ENCODE measurements around the gene SPIC. TPM values are rescaled to one million over a fixed set of nuclear protein-coding genes. Genes with fewer than 3 reads are reported as not detected.

SPIC gene
- polyA plus RNA-seq, 2 of the 4 experiments (the other 2 are of a cell fraction) = not detected

DNA sequence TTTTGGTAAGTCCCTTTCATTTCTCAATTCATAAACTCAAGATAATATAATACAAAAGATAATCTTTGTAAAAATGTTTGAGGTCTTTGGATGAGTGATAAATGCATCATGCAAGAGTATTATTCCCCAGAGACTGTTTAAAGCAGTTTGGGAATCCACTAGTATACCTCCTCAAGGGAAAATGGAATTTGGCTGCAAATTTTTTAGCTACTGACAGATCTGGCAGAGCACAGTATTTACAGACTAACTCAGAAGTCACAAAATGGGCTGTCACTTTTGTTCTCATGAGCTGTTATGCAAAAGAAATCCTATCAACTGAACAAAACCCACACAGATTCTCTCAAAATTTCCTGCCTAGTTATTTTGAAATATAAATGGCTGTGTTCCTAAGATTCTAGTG lies 9.9 kb downstream of the SPIC start:
- H3K4me3 ChIP-seq = no peak overlapping the region
- H3K27ac ChIP-seq = no peak overlapping the region
- no peak for DNase-seq (ENCODE audit: low read depth in 1 of 2, low spot score in 1 of 2)
- no peak for ATAC-seq
- H3K9me3 ChIP-seq = no peaks in the 10 kb centered on the region
- H3K4me1 ChIP-seq = no peaks in the 10 kb centered on the region
- ChIA-PET POLR2A (no interaction called here), CTCF (no interaction called here)
- TF ChIP-seq RFX5 (IDR thresholded peaks at IDR 0.05) (no peak), HEYL (CRISPR knock-in tag; IDR thresholded peaks at IDR 0.05) (no peak), ZNF302 (CRISPR knock-in tag; IDR thresholded peaks at IDR 0.05) (no peak), RNF2 (IDR thresholded peaks at IDR 0.05; ENCODE audit: borderline replicate concordance, low read depth) (no peak), FOSB (CRISPR knock-in tag; IDR thresholded peaks at IDR 0.05) (no peak), GATA3 (IDR thresholded peaks at IDR 0.05; ENCODE audit: borderline replicate concordance) (no peak), MAZ (IDR thresholded peaks at IDR 0.05; ENCODE audit: borderline replicate concordance, low read depth, low read length) (no peak), POLR2A (IDR thresholded peaks at IDR 0.05; ENCODE audit: low read length) (no peak), SREBF2 (IDR thresholded peaks at IDR 0.05) (no peak), CHD4 (IDR thresholded peaks at IDR 0.05; ENCODE audit: borderline replicate concordance) (no peak), CHD2 (IDR thresholded peaks at IDR 0.05; ENCODE audit: low read length, partially characterized antibody) (no peak), CBX8 (IDR thresholded peaks at IDR 0.05) (no peak), EHF (CRISPR knock-in tag; IDR thresholded peaks at IDR 0.05) (no peak), JUN (IDR thresholded peaks at IDR 0.05) (no peak), FOSL2 (IDR thresholded peaks at IDR 0.05) (no peak), FOSL2 (CRISPR knock-in tag; IDR thresholded peaks at IDR 0.05) (no peak), FOXS1 (CRISPR knock-in tag; IDR thresholded peaks at IDR 0.05) (no peak), RCOR1 (IDR thresholded peaks at IDR 0.05; ENCODE audit: low read depth, low read length) (no peak)
- TF ChIP-seq, protein P1, sequence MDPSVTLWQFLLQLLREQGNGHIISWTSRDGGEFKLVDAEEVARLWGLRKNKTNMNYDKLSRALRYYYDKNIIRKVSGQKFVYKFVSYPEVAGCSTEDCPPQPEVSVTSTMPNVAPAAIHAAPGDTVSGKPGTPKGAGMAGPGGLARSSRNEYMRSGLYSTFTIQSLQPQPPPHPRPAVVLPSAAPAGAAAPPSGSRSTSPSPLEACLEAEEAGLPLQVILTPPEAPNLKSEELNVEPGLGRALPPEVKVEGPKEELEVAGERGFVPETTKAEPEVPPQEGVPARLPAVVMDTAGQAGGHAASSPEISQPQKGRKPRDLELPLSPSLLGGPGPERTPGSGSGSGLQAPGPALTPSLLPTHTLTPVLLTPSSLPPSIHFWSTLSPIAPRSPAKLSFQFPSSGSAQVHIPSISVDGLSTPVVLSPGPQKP (IDR thresholded peaks at IDR 0.05; ENCODE audit: low read depth, low read length) = no peak
- TF ChIP-seq, protein P2, sequence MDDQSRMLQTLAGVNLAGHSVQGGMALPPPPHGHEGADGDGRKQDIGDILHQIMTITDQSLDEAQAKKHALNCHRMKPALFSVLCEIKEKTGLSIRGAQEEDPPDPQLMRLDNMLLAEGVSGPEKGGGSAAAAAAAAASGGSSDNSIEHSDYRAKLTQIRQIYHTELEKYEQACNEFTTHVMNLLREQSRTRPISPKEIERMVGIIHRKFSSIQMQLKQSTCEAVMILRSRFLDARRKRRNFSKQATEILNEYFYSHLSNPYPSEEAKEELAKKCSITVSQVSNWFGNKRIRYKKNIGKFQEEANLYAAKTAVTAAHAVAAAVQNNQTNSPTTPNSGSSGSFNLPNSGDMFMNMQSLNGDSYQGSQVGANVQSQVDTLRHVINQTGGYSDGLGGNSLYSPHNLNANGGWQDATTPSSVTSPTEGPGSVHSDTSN (IDR thresholded peaks at IDR 0.05) = no peak
- TF ChIP-seq, protein P3, sequence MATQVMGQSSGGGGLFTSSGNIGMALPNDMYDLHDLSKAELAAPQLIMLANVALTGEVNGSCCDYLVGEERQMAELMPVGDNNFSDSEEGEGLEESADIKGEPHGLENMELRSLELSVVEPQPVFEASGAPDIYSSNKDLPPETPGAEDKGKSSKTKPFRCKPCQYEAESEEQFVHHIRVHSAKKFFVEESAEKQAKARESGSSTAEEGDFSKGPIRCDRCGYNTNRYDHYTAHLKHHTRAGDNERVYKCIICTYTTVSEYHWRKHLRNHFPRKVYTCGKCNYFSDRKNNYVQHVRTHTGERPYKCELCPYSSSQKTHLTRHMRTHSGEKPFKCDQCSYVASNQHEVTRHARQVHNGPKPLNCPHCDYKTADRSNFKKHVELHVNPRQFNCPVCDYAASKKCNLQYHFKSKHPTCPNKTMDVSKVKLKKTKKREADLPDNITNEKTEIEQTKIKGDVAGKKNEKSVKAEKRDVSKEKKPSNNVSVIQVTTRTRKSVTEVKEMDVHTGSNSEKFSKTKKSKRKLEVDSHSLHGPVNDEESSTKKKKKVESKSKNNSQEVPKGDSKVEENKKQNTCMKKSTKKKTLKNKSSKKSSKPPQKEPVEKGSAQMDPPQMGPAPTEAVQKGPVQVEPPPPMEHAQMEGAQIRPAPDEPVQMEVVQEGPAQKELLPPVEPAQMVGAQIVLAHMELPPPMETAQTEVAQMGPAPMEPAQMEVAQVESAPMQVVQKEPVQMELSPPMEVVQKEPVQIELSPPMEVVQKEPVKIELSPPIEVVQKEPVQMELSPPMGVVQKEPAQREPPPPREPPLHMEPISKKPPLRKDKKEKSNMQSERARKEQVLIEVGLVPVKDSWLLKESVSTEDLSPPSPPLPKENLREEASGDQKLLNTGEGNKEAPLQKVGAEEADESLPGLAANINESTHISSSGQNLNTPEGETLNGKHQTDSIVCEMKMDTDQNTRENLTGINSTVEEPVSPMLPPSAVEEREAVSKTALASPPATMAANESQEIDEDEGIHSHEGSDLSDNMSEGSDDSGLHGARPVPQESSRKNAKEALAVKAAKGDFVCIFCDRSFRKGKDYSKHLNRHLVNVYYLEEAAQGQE (IDR thresholded peaks at IDR 0.05) = no peak
- H3K4me2 ChIP-seq = no peak overlapping the region
- FAIRE-seq = no peak

DNA sequence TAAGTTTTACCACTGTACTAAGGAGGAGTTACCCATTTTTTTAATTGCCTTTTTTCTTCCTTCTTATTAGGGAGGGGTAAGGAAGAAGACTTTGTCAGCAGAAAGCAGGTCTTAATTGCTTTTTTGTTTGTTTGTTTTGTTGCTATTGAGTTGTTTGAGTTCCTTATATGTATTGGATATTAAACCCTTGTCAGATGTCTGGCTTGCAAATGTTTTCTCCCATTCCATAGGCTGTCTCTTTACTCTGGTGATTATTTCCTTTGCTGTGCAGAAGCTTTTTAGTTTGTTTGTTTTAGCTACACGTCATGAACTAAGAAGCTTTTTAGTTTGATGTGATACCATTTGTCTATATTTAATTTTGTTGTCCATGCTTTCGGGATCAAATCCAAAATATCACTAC lies 13.3 kb downstream of the SPIC start:
- DNase-seq (ENCODE audit: low read depth in 1 of 2, low spot score in 1 of 2) = no peak
- H3K9me3 ChIP-seq = no peaks in the 10 kb centered on the region
- ChIA-PET POLR2A (no interaction called here), CTCF (no interaction called here)
- H3K27ac ChIP-seq = no peak overlapping the region
- TF ChIP-seq JUN (IDR thresholded peaks at IDR 0.05) (no peak), MAZ (IDR thresholded peaks at IDR 0.05; ENCODE audit: borderline replicate concordance, low read depth, low read length) (no peak)
- ATAC-seq = no peak
- H3K4me1 ChIP-seq = no peaks in the 10 kb centered on the region
- no peak overlapping the region for H3K4me2 ChIP-seq
- H3K4me3 ChIP-seq = no peak overlapping the region
- FAIRE-seq = no peak
- WGBS (ENCODE audit: missing lambda C conversion rate) = 3% methylated on average over 2 of the region's 2 CpGs
